Uterus (tissue), 4 donors: Measurements from ENCODE around the gene ATP6V0B. TPM values are rescaled to one million over a fixed set of nuclear protein-coding genes. Genes with fewer than 3 reads are reported as not detected.

Experiments used
- DNase-seq, 2 donors: peaks; one replicate each; pipeline ENCODE4 v3.0.0-alpha.2; 2019 to 2020
- H3K27ac ChIP-seq, 2 donors: fragments of 200-600 bp; sonication (generic); 1 replicate in 1 of 2; 2 replicates in 1 of 2; pipeline ENCODE4 v1.5.1; 2016 to 2018
- H3K27me3 ChIP-seq, 2 donors: fragments of 200-600 bp; sonication (generic); one replicate each; pipeline ENCODE4 v1.5.1; 2018 to 2019; ENCODE audit warnings: control low read depth in 1 of 2
- H3K36me3 ChIP-seq, 2 donors: fragments of 200-600 bp; sonication (generic); one replicate each; pipeline ENCODE4 v1.5.1; 2019; ENCODE audit warnings: control low read depth in 1 of 2
- H3K4me1 ChIP-seq, 2 donors: fragments of 200-600 bp; sonication (generic); one replicate each; pipeline ENCODE4 v1.5.1; 2018 to 2019; ENCODE audit warnings: control low read depth in 1 of 2
- H3K4me3 ChIP-seq, 2 donors: fragments of 200-600 bp; sonication (generic); 1 replicate in 1 of 2; 2 replicates in 1 of 2; pipeline ENCODE4 v1.5.1; 2018 to 2019; ENCODE audit warnings: mild to moderate bottlenecking in 1 of 2
- H3K9me3 ChIP-seq, 2 donors: fragments of 200-600 bp; sonication (generic); one replicate each; pipeline ENCODE4 v1.5.1; 2019; ENCODE audit warnings: control low read depth in 1 of 2
- POLR2A ChIP-seq, 2 donors: fragments of 450-650 bp; IDR thresholded peaks; one replicate each; pipeline ENCODE4 v1.6.1; 2016; ENCODE audit warnings: antibody characterized with exemption in 2 of 2, mild to moderate bottlenecking in 1 of 2, moderate library complexity in 1 of 2
- intact Hi-C: fragments of 100-400 bp; cut with DNase I; formaldehyde crosslinking; loops from one replicate; pipeline ENCODE4 v1.15.1; 2023; ENCODE audit warnings: low total_unique reads
- total RNA-seq, 4 donors: library from RNA; depleted of rRNA in 3 of 4; stranded (reverse); fragments of >200 nt in 3 of 4; gene quantifications; one replicate each; pipeline versions ENCODE4 v1.1.0 to v1.2.4, GENCODE V29; 2014 to 2023
- TF ChIP-seq, protein P1 (sequence below), 4 experiments: fragments of 200-600 bp in 2 of 4; fragments of 450-650 bp in 2 of 4; sonication (generic) in 2 of 4; IDR thresholded peaks; one replicate each; pipeline ENCODE4 v1.5.1; 2016 to 2019; ENCODE audit warnings: antibody characterized with exemption in 4 of 4, mild to moderate bottlenecking in 2 of 4, moderate library complexity in 1 of 4
- donor health status: DM: yes; HTN: yes; CAD: no.

The ATP6V0B gene
- total RNA-seq, 4 donors from 2014 or later: 49.6 to 183 (median 65.4) TPM

DNA sequence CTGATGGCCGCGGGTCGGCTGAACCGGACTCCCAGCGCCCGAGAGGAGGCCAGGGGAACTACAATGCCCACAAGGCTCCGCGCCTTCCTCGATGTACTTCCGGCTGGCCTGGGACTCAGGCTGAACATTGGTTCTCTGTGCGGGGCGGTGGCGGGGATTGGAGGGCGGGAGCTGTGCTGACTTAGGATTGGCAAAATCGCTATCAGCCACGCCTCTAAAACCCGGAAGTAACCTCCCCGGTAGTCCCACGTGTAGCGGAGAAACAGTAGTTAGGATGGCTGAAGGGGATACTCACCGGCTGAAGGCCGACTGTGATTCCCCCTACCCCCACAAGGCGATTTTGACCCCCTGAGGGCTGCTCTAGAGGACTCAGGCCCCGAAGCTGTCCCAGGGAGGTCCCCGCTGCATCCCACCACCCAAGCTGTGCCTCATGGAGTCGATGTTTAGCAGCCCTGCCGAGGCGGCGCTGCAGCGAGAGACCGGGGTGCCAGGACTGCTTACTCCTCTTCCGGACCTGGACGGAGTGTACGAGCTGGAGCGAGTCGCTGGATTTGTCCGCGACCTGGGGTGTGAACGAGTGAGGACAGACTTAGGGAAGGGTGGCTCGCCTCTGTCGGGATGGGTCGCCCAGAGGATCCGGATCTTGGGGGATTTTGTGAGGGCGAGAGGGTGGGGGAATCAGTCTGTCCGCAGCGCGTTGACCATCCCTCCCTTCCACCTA lies 4.9 kb upstream of the ATP6V0B start, which contains the start of gene DPH2:
Gene DPH2 (plus strand): TSS at position 265 of the 721 bp plus-strand sequence. CDS start 166 bp downstream, at position 431.
- peak within 1 kb of the TSS in 1 of 2 donors; percentile 11 for H3K27ac ChIP-seq
- peak; percentile 96 to 97 for DNase-seq
- intact Hi-C loops: no loop called here

DNA sequence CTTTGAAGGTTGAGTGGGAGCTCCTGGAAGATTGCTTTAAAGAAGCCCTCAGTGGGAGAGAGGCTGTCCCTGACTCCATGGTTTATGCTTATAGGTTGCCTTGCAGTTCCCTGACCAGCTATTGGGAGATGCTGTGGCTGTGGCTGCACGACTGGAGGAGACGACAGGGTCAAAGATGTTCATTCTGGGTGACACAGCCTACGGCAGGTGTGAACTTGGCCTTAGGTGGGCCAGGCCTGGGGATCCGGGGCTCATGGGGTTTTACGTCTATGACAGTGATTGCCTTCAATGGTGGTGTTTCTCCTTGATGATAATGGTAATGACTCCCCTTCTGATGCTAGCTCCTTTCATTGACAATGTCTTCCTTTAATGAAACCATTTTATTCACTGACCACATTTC lies 4.3 kb upstream of the ATP6V0B start:
- Histone ChIP-seq H3K36me3 (no peaks in the 10 kb centered on the region), H3K4me3 (peak overlapping the region; percentile 71 to 88), H3K27me3 (no peaks in the 10 kb centered on the region), H3K9me3 (no peaks in the 10 kb centered on the region), H3K4me1 (peaks cover 0 to 7% of the 10 kb centered on the region in 2 donors), H3K27ac (no peak overlapping the region)
- DNase-seq: no peak
- no peak for TF ChIP-seq POLR2A (IDR thresholded peaks at IDR 0.05)
- TF ChIP-seq, protein P1, sequence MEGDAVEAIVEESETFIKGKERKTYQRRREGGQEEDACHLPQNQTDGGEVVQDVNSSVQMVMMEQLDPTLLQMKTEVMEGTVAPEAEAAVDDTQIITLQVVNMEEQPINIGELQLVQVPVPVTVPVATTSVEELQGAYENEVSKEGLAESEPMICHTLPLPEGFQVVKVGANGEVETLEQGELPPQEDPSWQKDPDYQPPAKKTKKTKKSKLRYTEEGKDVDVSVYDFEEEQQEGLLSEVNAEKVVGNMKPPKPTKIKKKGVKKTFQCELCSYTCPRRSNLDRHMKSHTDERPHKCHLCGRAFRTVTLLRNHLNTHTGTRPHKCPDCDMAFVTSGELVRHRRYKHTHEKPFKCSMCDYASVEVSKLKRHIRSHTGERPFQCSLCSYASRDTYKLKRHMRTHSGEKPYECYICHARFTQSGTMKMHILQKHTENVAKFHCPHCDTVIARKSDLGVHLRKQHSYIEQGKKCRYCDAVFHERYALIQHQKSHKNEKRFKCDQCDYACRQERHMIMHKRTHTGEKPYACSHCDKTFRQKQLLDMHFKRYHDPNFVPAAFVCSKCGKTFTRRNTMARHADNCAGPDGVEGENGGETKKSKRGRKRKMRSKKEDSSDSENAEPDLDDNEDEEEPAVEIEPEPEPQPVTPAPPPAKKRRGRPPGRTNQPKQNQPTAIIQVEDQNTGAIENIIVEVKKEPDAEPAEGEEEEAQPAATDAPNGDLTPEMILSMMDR (IDR thresholded peaks at IDR 0.05): no peak
- intact Hi-C loops: no loop called here

More for the DNA sequence above, 4.9 kb upstream of the ATP6V0B start, which contains the start of gene DPH2:
- no peaks in the 10 kb centered on the region for H3K9me3 ChIP-seq
- H3K4me1 ChIP-seq: peaks cover 0 to 7% of the 10 kb centered on the region in 2 donors
- no peaks in the 10 kb centered on the region for H3K27me3 ChIP-seq
- H3K36me3 ChIP-seq: no peaks in the 10 kb centered on the region
- peak within 1 kb of the TSS; percentile 71 to 88 for H3K4me3 ChIP-seq
- TF ChIP-seq, protein P1 (IDR thresholded peaks at IDR 0.05): peak in 3 of 4 experiments; percentile 14 to 31 (median 19)
- peak in 1 of 2 donors; percentile 19 for TF ChIP-seq POLR2A (IDR thresholded peaks at IDR 0.05)

DNA sequence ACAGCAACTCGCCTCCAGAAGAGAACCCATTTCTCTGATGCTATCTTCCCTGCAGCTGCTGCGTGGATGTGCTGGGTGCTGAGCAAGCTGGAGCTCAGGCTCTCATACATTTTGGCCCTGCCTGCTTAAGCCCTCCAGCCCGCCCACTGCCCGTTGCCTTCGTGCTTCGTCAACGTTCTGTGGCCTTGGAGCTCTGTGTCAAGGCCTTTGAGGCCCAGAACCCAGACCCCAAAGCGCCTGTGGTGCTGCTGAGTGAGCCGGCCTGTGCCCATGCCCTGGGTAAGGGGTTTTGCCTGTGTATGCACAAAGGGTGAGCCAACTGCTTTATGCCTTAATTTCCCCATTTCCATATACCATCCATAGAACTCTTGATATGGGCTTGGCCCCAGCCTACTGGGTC lies 3.8 kb upstream of the ATP6V0B start:
- Histone ChIP-seq H3K9me3 (no peaks in the 10 kb centered on the region), H3K4me3 (no peak overlapping the region), H3K4me1 (peaks cover under 1 to 9% of the 10 kb centered on the region in 2 donors), H3K36me3 (no peaks in the 10 kb centered on the region), H3K27ac (no peak overlapping the region), H3K27me3 (no peaks in the 10 kb centered on the region)
- no peak for TF ChIP-seq POLR2A (IDR thresholded peaks at IDR 0.05)
- TF ChIP-seq, protein P1 (IDR thresholded peaks at IDR 0.05): no peak
- intact Hi-C loops: no loop called here
- no peak for DNase-seq

DNA sequence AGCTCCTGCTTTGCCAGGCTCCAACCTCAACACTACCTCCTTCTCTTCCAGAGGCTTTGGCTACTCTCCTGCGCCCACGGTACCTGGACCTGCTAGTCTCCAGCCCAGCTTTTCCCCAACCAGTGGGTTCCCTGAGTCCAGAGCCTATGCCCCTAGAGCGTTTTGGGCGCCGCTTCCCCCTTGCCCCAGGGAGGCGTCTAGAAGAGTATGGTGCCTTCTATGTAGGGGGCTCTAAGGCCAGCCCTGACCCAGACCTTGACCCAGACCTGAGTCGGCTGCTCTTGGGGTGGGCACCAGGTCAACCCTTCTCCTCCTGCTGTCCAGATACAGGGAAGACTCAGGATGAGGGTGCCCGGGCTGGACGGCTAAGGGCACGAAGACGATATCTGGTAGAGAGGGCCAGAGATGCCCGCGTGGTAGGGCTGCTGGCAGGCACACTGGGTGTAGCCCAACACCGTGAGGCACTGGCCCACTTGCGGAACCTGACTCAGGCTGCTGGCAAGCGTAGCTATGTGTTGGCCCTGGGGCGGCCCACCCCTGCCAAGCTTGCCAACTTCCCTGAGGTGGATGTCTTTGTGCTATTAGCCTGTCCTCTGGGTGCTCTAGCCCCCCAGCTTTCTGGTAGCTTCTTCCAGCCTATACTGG lies 3.3 kb upstream of the ATP6V0B start:
- no peak for TF ChIP-seq POLR2A (IDR thresholded peaks at IDR 0.05)
- TF ChIP-seq, protein P1 (IDR thresholded peaks at IDR 0.05): no peak
- intact Hi-C loops: no loop called here
- no peak overlapping the region for H3K4me3 ChIP-seq
- no peaks in the 10 kb centered on the region for H3K36me3 ChIP-seq
- H3K4me1 ChIP-seq: peaks cover 4 to 15% of the 10 kb centered on the region in 2 donors
- no peaks in the 10 kb centered on the region for H3K9me3 ChIP-seq
- no peak for DNase-seq
- no peak overlapping the region for H3K27ac ChIP-seq
- H3K27me3 ChIP-seq: no peaks in the 10 kb centered on the region

DNA sequence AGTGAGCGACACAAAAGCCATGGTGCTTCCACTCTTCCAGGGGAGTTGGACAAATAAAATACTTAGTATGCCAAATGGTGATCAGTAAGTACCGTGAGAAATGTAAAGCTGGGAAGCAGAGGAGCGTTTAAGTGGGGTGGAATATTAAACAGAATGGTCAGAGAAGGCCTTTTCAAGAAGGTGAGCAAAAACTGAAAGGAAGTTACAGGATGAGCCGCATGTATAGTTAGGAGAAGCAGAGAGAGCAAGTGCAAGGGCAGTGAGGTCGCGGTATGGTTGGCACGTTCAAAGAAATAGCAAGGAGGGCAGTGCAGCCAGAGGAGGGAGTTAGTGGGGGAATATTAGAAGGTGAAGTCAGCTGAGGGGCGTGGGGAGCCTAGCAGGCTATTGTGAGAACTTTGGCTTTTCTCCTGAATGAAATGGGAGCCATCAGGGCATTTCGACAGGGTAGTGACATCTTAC lies 748 bp upstream of the ATP6V0B start:
- Histone ChIP-seq H3K4me1 (peaks cover 4 to 15% of the 10 kb centered on the region in 2 donors), H3K27ac (peak overlapping the region; percentile 83 to 88), H3K36me3 (no peaks in the 10 kb centered on the region), H3K9me3 (no peaks in the 10 kb centered on the region), H3K27me3 (no peaks in the 10 kb centered on the region), H3K4me3 (peak overlapping the region; percentile 65 to 93)
- intact Hi-C loops: no loop called here
- DNase-seq: no peak
- no peak for TF ChIP-seq POLR2A (IDR thresholded peaks at IDR 0.05)
- TF ChIP-seq, protein P1 (IDR thresholded peaks at IDR 0.05): no peak
